GM19351 (cell line): Measurements from ENCODE around the gene THSD8.
A peak's percentile ranks its signal among the peaks of the same experiment; 100 is the strongest.

Source experiments
- ATAC-seq: cut with Tn5 transposase; IDR thresholded peaks from one replicate; pipeline ENCODE4 v1.9.1; 2021; ENCODE audit warnings: mild to moderate bottlenecking, moderate library complexity; ENCODE audit not compliant: unreplicated experiment

Gene THSD8

DNA sequence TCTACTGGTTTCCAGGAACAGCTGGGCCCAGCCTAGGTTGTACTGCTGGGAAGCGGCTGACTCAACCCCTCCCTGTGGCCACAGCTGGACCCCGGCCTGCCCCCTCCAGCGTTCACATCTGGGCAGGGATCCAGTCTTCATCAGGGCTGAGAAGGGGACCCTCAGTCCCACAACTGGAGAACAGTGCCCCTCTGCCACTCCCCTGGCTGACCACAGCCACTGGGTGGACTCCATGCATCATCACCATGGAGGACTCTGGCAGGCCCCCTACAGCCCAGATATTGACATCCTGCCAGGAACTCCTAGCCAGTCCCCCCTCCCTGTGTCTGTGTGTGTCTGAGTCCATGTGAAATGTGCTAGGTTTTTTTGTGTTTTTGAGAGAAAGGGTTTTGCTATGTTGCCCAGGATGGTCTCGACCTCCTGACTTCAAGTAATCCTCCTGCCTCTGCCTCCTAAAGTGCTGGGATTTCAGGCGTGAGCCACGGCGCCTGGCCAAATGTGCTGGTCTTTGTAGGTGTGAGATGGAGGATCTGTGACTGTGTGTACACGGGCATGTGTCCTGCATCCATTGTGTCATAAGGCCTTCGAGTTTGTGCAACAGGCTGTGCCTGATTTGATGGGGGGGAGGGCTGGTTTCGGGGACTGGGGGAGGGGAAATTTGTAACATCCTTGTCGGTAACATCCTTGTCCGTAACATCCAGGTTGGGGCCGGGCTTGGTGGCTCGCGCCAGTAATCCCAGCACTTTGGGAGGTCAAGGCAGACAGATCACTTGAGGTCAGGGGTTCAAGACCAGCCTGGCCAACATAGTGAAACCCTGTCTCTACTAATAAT is 22.5 kb upstream of the THSD8 start:
- no peak for ATAC-seq

DNA sequence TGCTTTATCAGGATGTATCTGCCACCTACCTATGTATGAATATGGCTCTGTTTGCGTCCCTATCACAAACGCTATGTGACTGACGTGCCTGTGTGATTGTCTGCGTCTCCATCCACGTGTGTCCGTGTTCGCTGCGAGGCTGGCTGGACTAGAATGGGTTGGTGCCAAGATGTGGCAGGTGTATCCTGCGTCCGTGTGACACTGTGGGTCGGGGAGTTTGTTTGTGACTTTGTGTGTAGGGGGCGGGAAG is 19.8 kb upstream of the THSD8 start:
- ATAC-seq, result no peak

DNA sequence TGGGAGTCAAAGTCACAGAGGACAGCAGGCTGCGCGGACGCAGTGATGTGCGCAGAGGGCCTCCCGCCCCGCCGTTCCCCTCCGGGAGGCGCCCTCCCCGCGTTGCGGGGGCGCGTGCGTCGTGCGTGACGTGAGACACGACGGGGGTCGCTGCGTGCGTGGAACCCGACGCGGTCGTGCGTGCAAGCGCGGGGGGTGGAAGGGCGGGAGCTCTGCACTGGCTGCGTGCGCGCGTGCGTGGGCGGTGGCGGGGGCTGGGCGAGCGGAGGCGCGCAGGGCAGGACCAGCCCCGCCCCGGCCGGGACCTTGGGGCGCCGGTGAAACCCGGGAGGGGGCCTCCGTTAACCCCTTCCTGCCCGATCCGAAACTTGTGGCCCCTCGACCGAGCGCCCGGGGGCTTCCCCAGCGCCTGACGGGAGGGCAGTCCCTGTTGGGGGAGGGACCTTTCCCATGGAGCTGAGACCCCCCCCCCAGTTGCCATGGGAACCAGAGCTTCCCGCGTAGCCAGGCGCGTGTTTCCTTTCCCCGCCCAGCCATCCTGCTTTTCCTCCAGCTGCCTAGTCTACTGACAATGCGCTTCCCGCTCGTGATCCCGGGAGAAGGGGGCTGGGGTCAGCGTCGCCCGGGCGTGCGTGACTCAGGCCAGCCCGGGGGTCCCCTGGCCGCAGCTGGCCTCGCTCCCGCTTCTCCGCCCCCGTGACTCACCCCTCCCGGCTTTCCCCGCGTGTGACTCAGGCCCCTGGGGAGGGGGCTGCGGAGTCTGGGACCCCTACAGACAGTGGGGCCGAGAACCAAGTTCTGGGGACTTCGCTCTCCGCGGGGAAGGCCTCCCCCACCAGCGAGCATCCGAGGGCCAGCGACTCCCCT is 19.2 kb upstream of the THSD8 start:
- ATAC-seq, result no peak

DNA sequence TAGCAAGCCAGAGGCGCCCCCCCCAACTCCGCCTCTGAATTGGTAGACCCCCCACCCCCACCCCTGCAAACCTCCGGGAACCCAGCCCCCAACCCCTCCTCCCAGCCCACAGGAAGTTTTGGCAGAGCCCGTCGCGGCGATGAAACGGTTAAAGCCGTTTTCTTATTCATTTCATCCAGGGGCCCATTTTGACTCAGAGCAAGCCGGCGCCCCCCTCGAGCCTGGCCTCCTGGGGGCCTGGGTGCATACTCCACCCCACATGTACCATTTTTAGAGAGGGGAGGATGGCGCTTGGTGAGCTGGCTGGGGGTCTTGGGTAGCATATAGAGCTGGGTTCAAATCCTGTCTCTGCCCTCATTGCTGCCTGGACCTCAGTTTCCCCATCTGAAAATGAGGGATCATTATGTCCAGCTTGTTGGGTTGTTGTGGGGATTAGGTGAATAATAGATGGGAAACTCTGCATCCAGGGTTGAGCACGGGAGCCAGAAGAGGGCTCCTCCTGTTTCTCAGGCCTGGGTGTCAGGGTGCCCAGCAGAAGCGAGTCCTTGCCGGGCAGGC is 18.5 kb upstream of the THSD8 start:
- no peak for ATAC-seq

DNA sequence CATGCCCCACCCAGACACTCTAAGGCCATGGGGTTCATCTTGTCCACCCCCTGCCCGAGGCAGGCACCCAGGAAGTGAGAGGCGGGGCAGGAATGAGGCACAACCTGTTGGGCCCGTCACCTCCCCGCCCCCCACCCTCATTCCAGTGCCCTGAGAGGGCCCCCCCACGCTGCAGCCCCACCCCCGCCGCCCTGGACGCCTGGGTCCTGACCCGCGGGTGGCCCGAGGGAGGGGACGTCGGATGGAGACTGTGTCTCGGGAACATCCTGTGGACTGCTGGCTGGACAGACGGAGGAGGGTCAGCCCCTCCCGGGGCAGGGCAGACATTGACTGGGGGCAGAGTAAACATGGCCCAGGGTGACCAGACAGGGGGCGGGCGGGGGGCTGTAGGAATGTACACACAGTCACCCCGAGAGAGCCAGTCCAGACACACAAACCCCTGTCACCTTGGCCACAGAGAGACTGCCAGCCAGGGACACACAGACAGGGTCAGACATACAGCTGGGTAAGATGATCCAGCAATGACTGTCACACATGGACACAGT is 17.9 kb upstream of the THSD8 start:
- ATAC-seq, result no peak

DNA sequence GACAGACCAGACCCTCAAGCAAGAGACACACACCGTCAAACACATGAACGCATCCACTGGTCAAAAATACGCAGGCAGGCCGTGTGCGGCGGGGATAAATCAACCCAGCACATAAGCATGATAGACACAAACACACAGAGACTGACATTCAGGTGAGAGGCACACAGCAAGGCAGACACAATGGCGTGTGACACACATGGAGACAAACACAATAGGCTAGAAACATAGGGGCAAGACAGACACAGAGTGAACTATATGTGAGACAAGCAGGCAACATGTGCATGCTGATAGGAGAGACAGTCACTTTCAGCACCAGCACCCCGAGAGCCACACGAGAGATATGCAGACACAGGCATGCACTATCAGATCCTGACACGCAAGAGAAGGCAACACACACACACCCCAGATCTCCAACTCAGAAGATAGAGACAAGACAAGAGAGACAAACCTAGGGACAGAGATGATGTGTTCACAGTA is 17.4 kb upstream of the THSD8 start:
- ATAC-seq, result no peak

DNA sequence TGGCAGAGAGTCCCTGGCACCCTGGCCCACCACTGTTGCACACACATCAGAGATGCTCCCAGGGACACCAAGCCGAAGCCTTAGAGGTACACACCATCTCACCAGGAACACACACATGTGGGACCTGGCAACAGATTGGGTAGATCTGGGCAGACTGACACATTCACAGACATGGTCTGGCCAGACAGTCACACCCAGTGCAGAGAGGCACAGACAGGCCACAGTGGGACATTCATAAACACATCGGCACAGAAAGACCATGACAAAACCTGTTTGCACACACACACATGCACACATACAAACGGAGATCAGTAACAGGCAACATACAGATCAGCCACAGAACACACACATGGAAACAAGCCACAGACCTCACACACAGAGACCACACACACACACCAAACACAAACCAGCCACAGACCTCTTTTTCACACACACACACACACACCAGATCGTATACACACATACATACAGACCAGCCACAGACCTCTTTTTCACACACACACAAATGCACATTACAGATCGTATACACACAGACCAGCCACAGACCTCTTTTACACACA is 16.9 kb upstream of the THSD8 start:
- no peak for ATAC-seq

DNA sequence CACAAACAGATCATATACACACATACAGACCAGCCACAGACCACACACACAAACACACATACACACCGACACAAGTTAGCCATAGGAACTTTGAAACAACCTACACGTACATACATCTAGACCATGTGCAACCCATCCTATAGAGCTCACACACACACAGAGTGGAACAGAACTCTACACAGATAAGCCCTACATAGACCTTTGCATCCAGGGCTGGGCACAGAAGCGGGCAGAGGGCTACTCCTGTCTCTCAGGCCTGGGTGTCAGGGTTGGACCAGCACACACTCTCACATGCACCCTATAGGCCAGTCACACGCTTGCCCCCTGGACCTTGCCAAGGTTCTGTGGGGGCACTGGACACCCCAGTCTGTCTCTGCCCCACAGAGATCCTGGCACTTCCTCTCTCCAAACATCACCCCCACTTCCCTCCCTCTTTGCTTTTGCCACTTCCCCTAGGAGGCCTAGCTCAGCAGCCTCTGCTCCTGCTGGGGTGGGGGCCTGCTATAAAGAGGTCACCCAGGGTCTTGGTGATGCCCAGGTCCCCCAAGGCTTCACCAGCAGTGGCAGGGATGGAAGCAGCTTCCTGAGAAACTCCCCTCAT is 16.3 kb upstream of the THSD8 start:
- ATAC-seq, result no peak

DNA sequence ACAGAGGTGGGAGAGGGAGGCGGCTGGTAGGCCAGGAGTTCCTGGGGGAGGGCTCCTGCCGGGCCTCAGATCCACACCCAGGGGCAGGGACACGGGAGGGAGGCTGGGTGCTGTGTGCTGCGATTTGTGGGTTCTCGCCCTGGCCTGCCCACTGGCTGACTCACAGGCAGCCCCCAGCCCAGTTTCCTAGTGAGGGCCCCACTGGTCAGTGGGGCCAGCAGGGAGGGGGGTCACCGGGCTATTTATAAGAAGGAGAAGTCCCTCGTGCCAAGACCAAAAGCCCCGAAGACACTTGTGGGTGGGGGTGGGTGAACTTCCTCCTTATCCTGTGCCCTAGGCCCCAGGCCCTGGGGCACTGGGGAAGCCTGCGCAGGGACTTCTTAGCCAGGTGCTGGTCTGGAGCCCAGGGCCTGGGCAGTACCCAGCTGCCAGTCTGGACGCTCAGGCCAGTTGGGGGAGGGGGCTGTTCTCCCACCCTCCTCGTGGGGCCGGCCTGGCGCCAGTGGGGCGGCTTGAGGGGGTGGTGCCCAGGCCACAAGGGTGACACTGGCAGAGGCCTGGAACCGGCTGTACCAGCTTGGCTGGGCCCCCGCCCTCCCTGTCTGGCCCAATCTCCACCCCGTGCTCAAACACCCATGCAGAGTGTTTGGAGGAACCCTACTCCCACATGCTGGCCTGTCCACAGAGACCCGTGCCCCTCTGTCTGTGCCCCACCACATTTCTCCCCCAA is 15.6 kb upstream of the THSD8 start:
- ATAC-seq, result no peak

DNA sequence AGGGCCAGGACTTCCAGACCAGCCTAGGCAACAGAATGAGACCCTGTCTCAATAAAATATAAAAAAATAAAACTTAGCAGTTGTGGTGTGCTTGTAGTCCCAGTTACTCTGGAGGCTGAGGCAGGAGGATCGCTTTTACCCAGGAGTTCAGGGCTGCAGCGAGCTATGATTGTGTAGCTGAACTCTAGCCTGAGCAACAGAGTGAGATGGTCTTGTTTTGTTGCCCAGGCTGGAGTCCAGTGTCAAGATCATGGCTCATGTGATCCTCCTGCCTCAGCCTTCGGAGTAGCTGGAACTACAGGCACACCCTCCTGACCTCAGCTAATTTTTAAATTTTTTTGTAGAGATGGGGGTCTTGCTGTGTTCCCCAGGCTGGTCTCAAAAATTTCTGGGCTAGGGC is 14.9 kb upstream of the THSD8 start:
- no peak for ATAC-seq

DNA sequence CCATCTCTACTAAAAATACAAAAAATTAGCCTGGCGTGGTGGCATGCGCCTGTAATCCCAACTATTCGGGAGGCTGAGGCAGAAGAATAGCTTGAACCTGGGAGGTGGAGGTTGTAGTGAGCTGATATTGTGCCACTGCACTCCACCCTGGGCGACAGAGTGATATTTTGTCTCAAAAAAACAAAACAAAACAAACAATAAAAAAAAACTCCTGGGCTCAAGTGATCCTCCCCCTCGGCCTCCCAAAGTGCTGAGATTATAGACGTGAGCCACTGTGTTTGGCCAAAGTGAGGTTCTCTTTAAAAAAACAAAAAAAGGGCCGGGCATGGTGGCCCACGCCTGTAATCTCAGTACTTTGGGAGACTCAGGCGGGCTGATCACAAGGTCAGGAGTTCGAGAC is 14.4 kb upstream of the THSD8 start:
- no peak for ATAC-seq

DNA sequence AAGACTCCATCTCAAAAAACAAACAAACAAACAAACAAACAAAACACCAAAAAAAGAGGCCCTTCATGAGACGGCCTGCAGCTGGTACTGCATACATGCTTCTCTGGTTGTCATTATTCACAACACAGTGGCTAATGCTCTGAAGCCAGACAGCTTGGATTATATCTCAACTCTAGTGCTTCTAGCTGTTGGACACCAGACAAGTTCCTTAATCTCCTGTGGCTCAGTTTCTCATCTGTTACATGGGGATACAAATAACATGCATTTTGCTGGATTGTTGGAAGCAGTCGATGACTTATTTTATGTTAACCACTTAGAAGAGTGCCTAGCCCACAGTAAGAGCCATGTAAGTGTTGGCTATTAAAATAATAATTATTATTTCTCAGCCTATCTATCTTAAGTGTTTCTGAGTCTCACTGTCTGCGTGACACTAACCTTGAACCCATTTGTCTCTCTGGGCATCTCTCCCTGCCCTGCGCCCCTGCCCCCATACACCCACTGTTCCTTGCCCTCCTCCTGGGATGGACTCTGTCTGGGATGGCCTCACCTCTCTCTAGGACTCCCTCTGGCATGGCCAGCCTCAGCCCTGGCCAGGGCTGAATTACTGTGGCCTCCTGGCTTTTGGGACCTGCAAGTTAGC is 13.7 kb upstream of the THSD8 start:
- ATAC-seq, result no peak

DNA sequence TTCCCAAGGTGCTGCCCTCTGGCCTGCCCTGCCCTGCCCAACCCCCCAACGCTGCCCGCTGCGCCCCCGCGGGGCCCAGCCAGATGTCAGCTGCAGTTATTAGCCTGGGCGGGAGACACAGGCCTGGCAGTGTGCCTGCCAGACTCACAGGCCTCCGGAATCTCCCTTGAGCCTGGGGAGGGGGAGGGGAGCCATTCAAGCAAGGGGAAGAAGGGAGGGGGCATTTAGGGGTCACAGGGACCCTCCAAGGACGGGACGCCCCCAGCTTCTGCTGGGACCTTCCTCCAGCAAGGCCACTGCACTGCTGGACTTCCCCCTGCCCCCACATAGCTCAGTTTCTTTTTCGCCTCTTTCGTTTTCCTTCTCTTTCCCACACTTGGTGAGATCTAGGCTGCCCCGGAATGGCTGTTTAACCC is 13.2 kb upstream of the THSD8 start:
- ATAC-seq, result no peak

DNA sequence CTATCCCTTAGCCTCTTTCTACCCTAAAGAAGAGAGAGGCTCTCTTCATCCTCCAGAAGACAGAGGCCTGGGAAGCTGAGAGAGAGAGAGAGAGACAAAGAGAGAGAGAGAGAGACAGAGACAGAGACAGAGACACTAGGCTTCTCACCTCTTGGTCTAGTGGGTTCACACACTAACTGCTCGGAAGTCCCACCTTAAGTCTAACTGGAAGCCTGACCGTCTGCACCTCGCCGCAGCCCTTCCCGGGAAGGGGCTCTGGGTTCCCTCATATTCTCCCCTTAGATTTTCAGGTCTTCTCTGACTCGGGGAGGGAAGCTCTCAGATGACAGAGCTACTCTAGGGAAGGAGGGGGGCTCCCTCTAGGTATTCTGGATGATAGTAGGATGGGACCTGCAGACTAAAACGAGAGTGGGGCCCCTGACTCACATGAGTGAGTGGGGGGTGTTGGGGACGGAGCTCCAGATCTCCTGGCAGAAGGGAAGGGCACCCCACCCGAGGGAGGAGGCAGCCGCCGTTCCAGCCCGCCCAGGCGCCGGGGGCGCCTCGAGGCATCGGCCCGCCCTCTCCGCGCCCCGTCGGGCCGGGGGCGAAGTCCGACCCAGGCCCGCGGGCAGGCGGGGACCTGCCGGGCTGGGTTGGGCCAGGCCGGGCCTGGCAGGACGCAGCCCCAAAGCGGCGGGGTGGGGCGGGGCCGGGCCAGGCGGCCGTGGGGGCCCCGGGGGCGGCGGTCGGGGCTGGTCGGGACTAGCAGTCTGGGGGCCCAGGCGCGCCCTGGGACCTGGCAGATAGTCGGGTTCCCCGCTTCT is 12.6 kb upstream of the THSD8 start:
- ATAC-seq, result no peak

DNA sequence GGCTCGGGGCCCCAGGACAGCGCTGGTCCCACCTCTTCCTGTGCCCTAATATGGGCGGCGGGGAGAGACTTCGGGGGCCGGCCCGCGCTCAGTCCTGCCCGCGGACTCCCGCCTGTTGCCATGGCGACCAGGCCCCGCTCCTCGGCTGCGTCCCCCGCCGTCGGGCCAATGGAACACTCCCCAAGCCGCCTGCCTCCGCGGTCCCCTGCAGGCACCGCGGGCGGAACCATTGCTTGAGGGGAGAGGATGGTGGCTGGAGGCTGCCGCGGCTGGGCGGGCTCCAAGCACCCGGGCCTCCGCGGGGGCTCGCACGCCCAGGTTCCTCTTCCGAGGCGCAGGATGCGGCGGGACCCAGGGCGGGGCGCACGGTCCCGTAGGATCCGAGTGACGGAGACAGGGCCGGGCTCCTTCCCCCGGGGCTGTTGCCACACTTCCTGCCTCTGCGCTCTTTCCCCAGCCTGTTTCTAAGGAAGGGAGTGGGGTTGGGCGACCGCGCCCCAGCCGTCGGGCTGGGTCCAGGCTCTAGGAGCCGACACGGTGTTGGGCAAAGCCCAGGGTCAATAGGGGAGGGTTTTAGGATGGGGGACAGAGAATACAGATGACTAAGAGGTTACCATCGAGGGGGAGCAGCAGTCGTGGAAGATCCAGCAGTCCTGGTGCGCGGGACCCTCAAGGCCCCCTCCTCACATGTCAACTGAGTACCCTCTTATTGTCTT is 11.8 kb upstream of the THSD8 start:
- peak; percentile 44 for ATAC-seq

DNA sequence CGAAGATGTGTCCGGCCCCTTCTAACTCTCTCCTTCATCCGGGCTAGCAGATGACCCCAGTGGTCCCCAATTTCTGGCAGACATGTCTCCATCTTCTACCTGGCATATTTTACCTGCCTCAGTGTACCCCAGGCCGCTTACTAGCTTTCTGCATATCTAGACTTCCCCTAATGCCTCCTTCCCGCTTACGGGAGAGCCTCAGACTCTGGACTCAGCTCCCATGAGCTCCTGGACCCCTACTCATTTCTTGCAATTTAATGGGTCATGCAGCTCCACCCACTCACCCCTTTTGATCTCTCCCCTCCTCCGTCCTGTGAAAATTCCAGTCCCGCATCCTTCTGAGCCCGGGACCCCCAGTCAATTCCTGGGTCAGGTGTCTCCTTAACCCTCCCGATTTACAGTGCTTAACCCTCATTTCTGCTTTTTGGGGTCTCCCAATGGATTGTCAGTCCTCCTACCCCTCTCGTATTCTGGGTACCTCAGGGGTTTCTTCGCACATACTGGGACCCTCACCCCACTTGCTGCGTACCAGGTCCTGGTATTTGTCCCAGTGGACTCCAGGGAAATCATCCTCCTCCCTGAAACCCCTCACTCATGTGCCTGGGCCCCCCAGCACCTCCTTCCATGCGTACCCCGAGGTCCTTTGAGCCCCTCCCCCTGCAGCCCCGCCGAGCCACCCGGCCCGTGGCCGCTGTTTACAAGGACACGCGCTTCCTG is 11.1 kb upstream of the THSD8 start:
- ATAC-seq, result no peak

DNA sequence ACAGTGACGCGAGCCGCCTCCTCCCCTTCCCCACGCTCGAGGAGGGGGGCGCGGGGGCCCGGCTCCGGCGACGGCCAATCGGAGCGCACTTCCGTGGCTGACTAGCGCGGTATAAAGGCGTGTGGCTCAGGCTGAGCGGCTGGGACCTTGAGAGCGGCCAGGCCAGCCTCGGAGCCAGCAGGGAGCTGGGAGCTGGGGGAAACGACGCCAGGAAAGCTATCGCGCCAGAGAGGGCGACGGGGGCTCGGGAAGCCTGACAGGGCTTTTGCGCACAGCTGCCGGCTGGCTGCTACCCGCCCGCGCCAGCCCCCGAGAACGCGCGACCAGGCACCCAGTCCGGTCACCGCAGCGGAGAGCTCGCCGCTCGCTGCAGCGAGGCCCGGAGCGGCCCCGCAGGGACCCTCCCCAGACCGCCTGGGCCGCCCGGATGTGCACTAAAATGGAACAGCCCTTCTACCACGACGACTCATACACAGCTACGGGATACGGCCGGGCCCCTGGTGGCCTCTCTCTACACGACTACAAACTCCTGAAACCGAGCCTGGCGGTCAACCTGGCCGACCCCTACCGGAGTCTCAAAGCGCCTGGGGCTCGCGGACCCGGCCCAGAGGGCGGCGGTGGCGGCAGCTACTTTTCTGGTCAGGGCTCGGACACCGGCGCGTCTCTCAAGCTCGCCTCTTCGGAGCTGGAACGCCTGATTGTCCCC is 10.4 kb upstream of the THSD8 start, which contains the start of gene JUNB:
JUNB (plus strand) TSS at position 142 of the 706 bp plus-strand sequence; CDS start at position 428, 286 bp downstream.
- no peak for ATAC-seq
